K562 (cell line): ENCODE measurements around the gene SPAG4. TPM values are rescaled to one million over a fixed set of nuclear protein-coding genes. Genes with fewer than 3 reads are reported as not detected.

Source experiments
- CHD2 ChIP-seq: IDR thresholded peaks from 2 replicates; pipeline ENCODE4 v1.6.1; 2011; ENCODE audit warnings: low read depth, low read length
- CUX1 ChIP-seq: fragments of 200-800 bp; sonication (Bioruptor generic); IDR thresholded peaks from 2 replicates; pipeline ENCODE4 v1.6.1; 2016; ENCODE audit warnings: missing genetic modification characterization, missing compliant biosample characterization
- EP300 ChIP-seq: IDR thresholded peaks from 2 replicates; pipeline ENCODE4 v1.6.1; 2012; ENCODE audit warnings: low read length, improper control_type of control experiment
- EP400 ChIP-seq: fragments of 450-650 bp; IDR thresholded peaks from 2 replicates; pipeline ENCODE4 v1.6.1; 2017; ENCODE audit warnings: antibody characterized with exemption, mild to moderate bottlenecking, moderate library complexity
- HDAC2 ChIP-seq: fragments of 450-650 bp; IDR thresholded peaks from 2 replicates; pipeline ENCODE4 v1.6.1; 2016; ENCODE audit warnings: mild to moderate bottlenecking
- HNRNPUL1 ChIP-seq: fragments of 200-400 bp; formaldehyde crosslinking; IDR thresholded peaks from 2 replicates; pipeline ENCODE4 v1.6.1; 2017; ENCODE audit warnings: low read length
- JUN ChIP-seq, 2 experiments: sonication (generic) in 1 of 2; formaldehyde crosslinking in 1 of 2; IDR thresholded peaks; 2 replicates each; pipeline versions ENCODE4 v1.6.1 to v1.8.0; 2012 to 2022; ENCODE audit warnings: borderline replicate concordance in 2 of 2, mild to moderate bottlenecking in 2 of 2, improper control_type of control experiment in 1 of 2, low read depth in 1 of 2, low read length in 1 of 2, missing genetic modification reagents in 1 of 2
- MECOM ChIP-seq: fragments of 250-450 bp; sonication (Bioruptor Pico); IDR thresholded peaks from 2 replicates; pipeline ENCODE4 v1.8.0; 2022; ENCODE audit warnings: inconsistent platforms
- MIER1 ChIP-seq: fragments of 450-650 bp; IDR thresholded peaks from 2 replicates; pipeline ENCODE4 v1.6.1; 2016; ENCODE audit warnings: antibody characterized with exemption, mild to moderate bottlenecking, low read depth
- MITF ChIP-seq: IDR thresholded peaks from 2 replicates; pipeline ENCODE4 v1.6.1; 2014; ENCODE audit warnings: antibody characterized with exemption
- RBM34 ChIP-seq: fragments of 200-400 bp; formaldehyde crosslinking; IDR thresholded peaks from 2 replicates; pipeline ENCODE4 v1.6.1; 2018; ENCODE audit warnings: low read length, borderline replicate concordance; ENCODE audit not compliant: insufficient read depth
- TCFL5 ChIP-seq: fragments of 250-450 bp; sonication (Bioruptor Pico); conservative IDR thresholded peaks from 2 replicates; pipeline ENCODE4 v1.6.1; 2021; ENCODE audit warnings: mild to moderate bottlenecking, moderate library complexity, matching md5 sums
- ZC3H8 ChIP-seq: fragments of 450-650 bp; IDR thresholded peaks from 2 replicates; pipeline ENCODE4 v1.6.1; 2017
- ZNF134 ChIP-seq: fragments of 250-450 bp; sonication (Bioruptor Pico); conservative IDR thresholded peaks from 2 replicates; pipeline ENCODE4 v1.4.0; 2020
- ZNF444 ChIP-seq: fragments of 250-450 bp; sonication (Bioruptor Pico); IDR thresholded peaks from 2 replicates; pipeline ENCODE4 v1.4.0; 2020; ENCODE audit warnings: mild to moderate bottlenecking, moderate library complexity
- ZNF507 ChIP-seq: conservative IDR thresholded peaks from 2 replicates; pipeline ENCODE4 v1.6.1; 2017; ENCODE audit warnings: missing genetic modification characterization, missing compliant biosample characterization
- ZSCAN32 ChIP-seq: fragments of 450-650 bp; formaldehyde crosslinking; IDR thresholded peaks from 2 replicates; pipeline ENCODE4 v1.4.0; 2020; ENCODE audit warnings: mild to moderate bottlenecking, moderate library complexity
- polyA plus RNA-seq, 8 experiments: library from polyadenylated mRNA; depleted of rRNA in 4 of 8; stranded (reverse) in 5 of 8; unstranded in 3 of 8; fragments of >200 nt; fragmentation: Nextera tagmentation in 2 of 8; fragmentation: Illumina TruSeq in 1 of 8; extraction: Ambion mirVana in 2 of 8; extraction: Trizol in 1 of 8; gene quantifications; 2 replicates each; pipeline versions ENCODE4 v1.2.1 to v1.2.3, GENCODE V29; 2011 to 2014; ENCODE audit warnings: inconsistent platforms in 1 of 8, missing spikeins in 1 of 8
- total RNA-seq, 7 experiments: library from RNA; depleted of rRNA in 6 of 7; stranded (reverse); fragments of >200 nt in 6 of 7; fragmentation: Illumina TruSeq in 2 of 7; extraction: Trizol in 2 of 7; gene quantifications; 2 replicates each; pipeline versions ENCODE4 v1.2.1 to v1.2.3, GENCODE V29; 2011 to 2021; ENCODE audit warnings: low replicate concordance in 1 of 7
- TF ChIP-seq, protein P1 (sequence below): fragments of 250-450 bp; sonication (Bioruptor Pico); IDR thresholded peaks from 2 replicates; pipeline ENCODE4 v1.9.0; 2021; ENCODE audit warnings: mild to moderate bottlenecking, inconsistent platforms

The SPAG4 gene
- total and polyA plus RNA-seq, 9 of the 15 experiments (the other 6 are each of a cell fraction or from before 2014, with no cell fraction given) = 1.6 to 11.4 (median 4.6) TPM

GRCh38 chr20:35663516-35664465 lies 48.2 kb downstream of the SPAG4 start (continued):
- TF ChIP-seq, protein P1, sequence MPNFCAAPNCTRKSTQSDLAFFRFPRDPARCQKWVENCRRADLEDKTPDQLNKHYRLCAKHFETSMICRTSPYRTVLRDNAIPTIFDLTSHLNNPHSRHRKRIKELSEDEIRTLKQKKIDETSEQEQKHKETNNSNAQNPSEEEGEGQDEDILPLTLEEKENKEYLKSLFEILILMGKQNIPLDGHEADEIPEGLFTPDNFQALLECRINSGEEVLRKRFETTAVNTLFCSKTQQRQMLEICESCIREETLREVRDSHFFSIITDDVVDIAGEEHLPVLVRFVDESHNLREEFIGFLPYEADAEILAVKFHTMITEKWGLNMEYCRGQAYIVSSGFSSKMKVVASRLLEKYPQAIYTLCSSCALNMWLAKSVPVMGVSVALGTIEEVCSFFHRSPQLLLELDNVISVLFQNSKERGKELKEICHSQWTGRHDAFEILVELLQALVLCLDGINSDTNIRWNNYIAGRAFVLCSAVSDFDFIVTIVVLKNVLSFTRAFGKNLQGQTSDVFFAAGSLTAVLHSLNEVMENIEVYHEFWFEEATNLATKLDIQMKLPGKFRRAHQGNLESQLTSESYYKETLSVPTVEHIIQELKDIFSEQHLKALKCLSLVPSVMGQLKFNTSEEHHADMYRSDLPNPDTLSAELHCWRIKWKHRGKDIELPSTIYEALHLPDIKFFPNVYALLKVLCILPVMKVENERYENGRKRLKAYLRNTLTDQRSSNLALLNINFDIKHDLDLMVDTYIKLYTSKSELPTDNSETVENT (CRISPR knock-in tag) = no peak
- TF ChIP-seq HDAC2 (peak; percentile 68), ZC3H8 (no peak), MIER1 (no peak), ZNF444 (CRISPR knock-in tag) (no peak), HNRNPUL1 (no peak), MITF (no peak; the same call in 1 of the 2 replicates), EP300 (no peak), TCFL5 (no peak), ZSCAN32 (CRISPR knock-in tag) (no peak), ZNF507 (tag) (no peak), RBM34 (no peak), JUN (IDR thresholded peaks at IDR 0.05; ENCODE audit: borderline replicate concordance, low read depth, low read length) (no peak), JUN (CRISPR knock-in tag; IDR thresholded peaks at IDR 0.05; ENCODE audit: borderline replicate concordance) (no peak; the same call in 1 of the 2 replicates), EP400 (no peak), ZNF134 (CRISPR knock-in tag) (no peak), CHD2 (no peak), CUX1 (CRISPR knock-in tag) (no peak), MECOM (no peak)
